B cell (primary cell): ENCODE measurements around the gene CCDC17. TPM values are rescaled to one million over a fixed set of nuclear protein-coding genes. Genes with fewer than 3 reads are reported as not detected.

Source experiments
- polyA plus RNA-seq: library from polyadenylated mRNA; depleted of rRNA; stranded (reverse); fragments of >200 nt; gene quantifications from 2 replicates; pipeline ENCODE4 v1.2.3, GENCODE V29; 2012
- small RNA-seq: library from RNA; depleted of rRNA; stranded (forward); fragments of <200 nt; gene quantifications from one replicate; pipeline ENCODE3, GENCODE V24; 2012; ENCODE audit warnings: low replicate concordance, low read depth; ENCODE audit not compliant: insufficient read length
- total RNA-seq, 2 donors: library from RNA; stranded (reverse); fragments of 120-200 nt in 1 of 2; gene quantifications; 1 replicate in 1 of 2; 2 replicates in 1 of 2; pipeline versions ENCODE4 v1.2.3 to v1.2.4, GENCODE V29; 2013 to 2022

The CCDC17 gene
- total and polyA plus RNA-seq, 2 donors (not counting 1 experiment from before 2014, with no cell fraction given) = 2.9 to 8.2 TPM

Small RNAs within 50 kb of the gene (small RNA-seq; reads per million reads assigned to genes)
- gene AL355480.1 = not detected
- gene AL355480.2 = not detected
- not detected for gene AL355480.3
- not detected for gene AL355480.4

Other genes with a start within 250 kb of the CCDC17 start
- 26.2 and 27.0 TPM in 2 replicates for gene TESK2, start 132.9 kb downstream of the CCDC17 start, total RNA-seq
- gene TESK2, start 132.9 kb downstream of the CCDC17 start, polyA plus RNA-seq = 21.7 and 23.9 TPM in 2 replicates
- 2.2 and 2.3 TPM in 2 replicates for gene CCDC163, start 124.0 kb downstream of the CCDC17 start, total RNA-seq
- gene CCDC163, start 124.0 kb downstream of the CCDC17 start, polyA plus RNA-seq = 1.5 and 22.5 TPM in 2 replicates
- 2.8 and 3.6 TPM in 2 replicates for gene MMACHC, start 123.8 kb downstream of the CCDC17 start, total RNA-seq
- 0.46 and 1.3 TPM in 2 replicates for gene MMACHC, start 123.8 kb downstream of the CCDC17 start, polyA plus RNA-seq
- gene PRDX1, start 102.2 kb downstream of the CCDC17 start, total RNA-seq = 96.5 and 104 TPM in 2 replicates
- gene PRDX1, start 102.2 kb downstream of the CCDC17 start, polyA plus RNA-seq = 51.3 and 56.4 TPM in 2 replicates
- 101 and 145 TPM in 2 replicates for gene AKR1A1, start 73.2 kb downstream of the CCDC17 start, total RNA-seq
- gene AKR1A1, start 73.2 kb downstream of the CCDC17 start, polyA plus RNA-seq = 143 and 163 TPM in 2 replicates
- 151 and 164 TPM in 2 replicates for gene NASP, start 40.0 kb downstream of the CCDC17 start, total RNA-seq
- gene NASP, start 40.0 kb downstream of the CCDC17 start, polyA plus RNA-seq = 61.0 and 99.5 TPM in 2 replicates
- 137 and 167 TPM in 2 replicates for gene GPBP1L1, start 62.5 kb upstream of the CCDC17 start, total RNA-seq
- 75.5 and 90.5 TPM in 2 replicates for gene GPBP1L1, start 62.5 kb upstream of the CCDC17 start, polyA plus RNA-seq
- 21.8 and 24.6 TPM in 2 replicates for gene TMEM69, start 64.1 kb upstream of the CCDC17 start, total RNA-seq
- 19.2 and 34.2 TPM in 2 replicates for gene TMEM69, start 64.1 kb upstream of the CCDC17 start, polyA plus RNA-seq
- 12.1 and 12.7 TPM in 2 replicates for gene IPP, start 126.6 kb upstream of the CCDC17 start, total RNA-seq
- gene IPP, start 126.6 kb upstream of the CCDC17 start, polyA plus RNA-seq = 2.3 and 2.8 TPM in 2 replicates
- 23.3 and 26.4 TPM in 2 replicates for gene MAST2, start 179.6 kb upstream of the CCDC17 start, total RNA-seq
- 8.0 and 12.5 TPM in 2 replicates for gene MAST2, start 179.6 kb upstream of the CCDC17 start, polyA plus RNA-seq